GM12878 (cell line): ENCODE results near the gene KRTAP3-2. TPM values are rescaled to one million over a fixed set of nuclear protein-coding genes. Genes with fewer than 3 reads are reported as not detected.

Experiments used
- ATAC-seq: fragments of 200-7000 bp; cut with Tn5 transposase; 3 replicates; pipeline ENCODE4 v1.9.1; 2020; ENCODE audit warnings: mild to moderate bottlenecking, moderate library complexity
- BruUV-seq: library from RNA; stranded (reverse); fragments of 400-500 nt; replicated peaks from 2 replicates; lab custom pipeline; 2021; lab: Mats Ljungman, UMichigan
- CTCF ChIA-PET: fragments of 300-600 bp; sonication (Branson Sonifier 250); formaldehyde crosslinking; extraction: SDS; loops from one replicate; lab custom pipeline; 2021; ENCODE audit warnings: inconsistent platforms; lab: Yijun Ruan, JAX
- POLR2A ChIA-PET: fragments of 350-600 bp; formaldehyde crosslinking; extraction: SDS; loops from one replicate; lab custom pipeline; 2021; ENCODE audit warnings: inconsistent platforms; lab: Charles Lee
- RAD21 ChIA-PET: fragments of 300-600 bp; sonication (Branson Sonifier 250); formaldehyde crosslinking; loops from one replicate; lab custom pipeline; 2023; ENCODE audit warnings: antibody characterized with exemption; ENCODE audit not compliant: unreplicated experiment; lab: Charles Lee
- SMC1A ChIA-PET: fragments of 300-600 bp; sonication (Branson Sonifier 250); formaldehyde crosslinking; loops from one replicate; lab custom pipeline; 2023; ENCODE audit not compliant: unreplicated experiment, uncharacterized antibody; lab: Charles Lee
- DNase-seq: peaks from one replicate; pipeline ENCODE4 v3.0.0-alpha.2; 2011; ENCODE audit warnings: low read depth, low spot score
- FAIRE-seq: peaks from 3 replicates; lab custom pipeline; 2011; peaks lifted over from hg19 to GRCh38; lab: Jason Lieb, UNC
- H2AFZ ChIP-seq: 2 replicates; pipeline ENCODE4 v1.6.0; 2011; ENCODE audit warnings: low read depth, low read length, control low read depth; ENCODE audit not compliant: control insufficient read depth
- H3K27ac ChIP-seq: 2 replicates; pipeline ENCODE4 v1.5.1; 2011; ENCODE audit warnings: control low read depth; ENCODE audit not compliant: control insufficient read depth, insufficient read depth
- H3K27me3 ChIP-seq, 2 experiments: replicated peaks in 1 of 2; 2 replicates each; pipeline versions ENCODE4 v1.6.0 to v1.6.1; 2011; ENCODE audit warnings: low read length in 1 of 2; ENCODE audit not compliant: control insufficient read depth in 2 of 2, insufficient read depth in 2 of 2
- H3K36me3 ChIP-seq, 2 experiments: 2 replicates each; pipeline ENCODE4 v1.5.1; 2011; ENCODE audit warnings: low read length in 1 of 2; ENCODE audit not compliant: control insufficient read depth in 2 of 2, insufficient read depth in 2 of 2
- H3K4me1 ChIP-seq: 2 replicates; pipeline ENCODE4 v1.6.1; 2011; ENCODE audit warnings: mild to moderate bottlenecking, low read length, moderate library complexity, mixed read lengths; ENCODE audit not compliant: control insufficient read depth, insufficient read depth
- H3K4me2 ChIP-seq: 2 replicates; pipeline ENCODE4 v1.6.0; 2011; ENCODE audit warnings: control low read depth; ENCODE audit not compliant: control insufficient read depth, insufficient read depth
- H3K4me3 ChIP-seq: fragments of 200-600 bp; sonication (generic); 2 replicates; pipeline ENCODE4 v1.5.1; 2016
- H3K79me2 ChIP-seq: 2 replicates; pipeline ENCODE4 v1.6.0; 2011; ENCODE audit warnings: low read length; ENCODE audit not compliant: control insufficient read depth, insufficient read depth
- H3K9ac ChIP-seq: 2 replicates; pipeline ENCODE4 v1.8.0; 2011; ENCODE audit warnings: low read length, control low read depth, mixed read lengths; ENCODE audit not compliant: control insufficient read depth, insufficient read depth
- H3K9me3 ChIP-seq: replicated peaks from 3 replicates; pipeline ENCODE4 v1.5.1; 2011; ENCODE audit warnings: mild to moderate bottlenecking, low read length; ENCODE audit not compliant: control insufficient read depth, insufficient read depth
- H4K20me1 ChIP-seq: 2 replicates; pipeline ENCODE4 v1.6.0; 2011; ENCODE audit not compliant: control insufficient read depth, insufficient read depth
- CEBPZ ChIP-seq: fragments of 150-350 bp; IDR thresholded peaks from 2 replicates; pipeline ENCODE4 v1.6.1; 2016; ENCODE audit warnings: low read depth, low read length
- E4F1 ChIP-seq: fragments of 450-650 bp; IDR thresholded peaks from 2 replicates; pipeline ENCODE4 v1.6.1; 2018; ENCODE audit warnings: borderline replicate concordance, mild to moderate bottlenecking; ENCODE audit not compliant: partially characterized antibody
- ELK1 ChIP-seq: IDR thresholded peaks from 2 replicates; pipeline ENCODE4 v1.6.1; 2012; ENCODE audit warnings: low read depth, low read length, improper control_type of control experiment
- EZH2 ChIP-seq: IDR thresholded peaks from 2 replicates; pipeline ENCODE4 v1.6.1; 2012; ENCODE audit warnings: low read depth, mild to moderate bottlenecking, control low read depth, inconsistent platforms, low read length, borderline replicate concordance; ENCODE audit not compliant: control insufficient read depth
- MXI1 ChIP-seq: fragments of 150-350 bp; IDR thresholded peaks from 2 replicates; pipeline ENCODE4 v1.6.1; 2011; ENCODE audit warnings: low read depth, mild to moderate bottlenecking, inconsistent platforms, low read length, improper control_type of control experiment
- MYC ChIP-seq: IDR thresholded peaks from 2 replicates; pipeline ENCODE4 v1.6.1; 2011; ENCODE audit warnings: mild to moderate bottlenecking, low read length, moderate library complexity, inconsistent platforms; ENCODE audit not compliant: insufficient read depth, insufficient replicate concordance, insufficient read length, severe bottlenecking
- NFYB ChIP-seq: IDR thresholded peaks from 2 replicates; pipeline ENCODE4 v1.6.1; 2011; ENCODE audit warnings: low read depth, mild to moderate bottlenecking, low read length, improper control_type of control experiment, moderate library complexity; ENCODE audit not compliant: insufficient read depth
- NR2C2 ChIP-seq: IDR thresholded peaks from 2 replicates; pipeline ENCODE4 v1.6.1; 2011; ENCODE audit warnings: borderline replicate concordance, low read depth; ENCODE audit not compliant: control insufficient read depth, insufficient read length
- POLR2AphosphoS2 ChIP-seq: IDR thresholded peaks from 2 replicates; pipeline ENCODE4 v1.6.1; 2011; ENCODE audit warnings: low read depth, mild to moderate bottlenecking, low read length, improper control_type of control experiment, moderate library complexity
- RB1 ChIP-seq: fragments of 450-650 bp; formaldehyde crosslinking; IDR thresholded peaks from 2 replicates; pipeline ENCODE4 v1.6.1; 2017; ENCODE audit warnings: mild to moderate bottlenecking, borderline replicate concordance
- RUNX3 ChIP-seq: IDR thresholded peaks from 2 replicates; pipeline ENCODE4 v1.6.1; 2012; ENCODE audit warnings: low read length, inconsistent platforms
- SMC3 ChIP-seq: IDR thresholded peaks from 2 replicates; pipeline ENCODE4 v1.6.1; 2011; ENCODE audit warnings: low read length, improper control_type of control experiment, borderline replicate concordance
- SP1 ChIP-seq: IDR thresholded peaks from one replicate; pipeline ENCODE4 v1.6.1; 2011; ENCODE audit warnings: low read depth, low read length
- SUPT20H ChIP-seq: IDR thresholded peaks from 2 replicates; pipeline ENCODE4 v1.6.1; 2011; ENCODE audit warnings: low read depth, mild to moderate bottlenecking, low read length, moderate library complexity, borderline replicate concordance; ENCODE audit not compliant: control insufficient read depth
- TARDBP ChIP-seq: IDR thresholded peaks from 2 replicates; pipeline ENCODE4 v1.6.1; 2016; ENCODE audit warnings: borderline replicate concordance
- YBX1 ChIP-seq: fragments of 450-650 bp; IDR thresholded peaks from 2 replicates; pipeline ENCODE4 v1.6.1; 2016; ENCODE audit warnings: antibody characterized with exemption
- ZBED1 ChIP-seq: IDR thresholded peaks from 2 replicates; pipeline ENCODE4 v1.6.1; 2016; ENCODE audit warnings: borderline replicate concordance
- ZNF384 ChIP-seq: IDR thresholded peaks from 2 replicates; pipeline ENCODE4 v1.6.1; 2012; ENCODE audit warnings: low read depth, mild to moderate bottlenecking, low read length, improper control_type of control experiment, borderline replicate concordance
- in situ Hi-C: fragments of 300-500 bp; cut with MboI; formaldehyde crosslinking; loops from 9 replicates; pipeline ENCODE4 v1.14.3; 2018; ENCODE audit warnings: mixed read lengths
- intact Hi-C: fragments of 100-400 bp; cut with micrococcal nuclease; formaldehyde crosslinking; loops from one replicate; pipeline ENCODE4 v1.14.2; 2022; ENCODE audit not compliant: unreplicated experiment
- polyA plus RNA-seq, 11 experiments: library from polyadenylated mRNA; depleted of rRNA in 4 of 11; unstranded in 6 of 11; stranded (reverse) in 5 of 11; fragments of >200 nt; fragmentation: Nextera tagmentation in 4 of 11; fragmentation: Illumina TruSeq in 1 of 11; extraction: Ambion mirVana in 4 of 11; extraction: Trizol in 1 of 11; gene quantifications; 1 replicate in 1 of 11; 2 replicates in 10 of 11; pipeline versions ENCODE4 v1.2.1 to v1.2.3, GENCODE V29; 2011 to 2016; ENCODE audit warnings: inconsistent platforms in 2 of 11, missing spikeins in 2 of 11, low read depth in 1 of 11
- total RNA-seq, 4 experiments: library from RNA; depleted of rRNA in 3 of 4; stranded (reverse); fragments of >200 nt in 3 of 4; fragmentation: Illumina TruSeq in 1 of 4; extraction: Trizol in 1 of 4; gene quantifications; 2 replicates each; pipeline versions ENCODE4 v1.2.1 to v1.2.3, GENCODE V29; 2013 to 2021

The KRTAP3-2 gene
- total and polyA plus RNA-seq, 10 of the 15 experiments (the other 5 are each of a cell fraction or from before 2014, with no cell fraction given), result not detected

- no peak for TF ChIP-seq NR2C2
- TF ChIP-seq RUNX3, result no peak
- no peak for TF ChIP-seq SUPT20H
- no peak for TF ChIP-seq POLR2AphosphoS2
- TF ChIP-seq CEBPZ, result no peak
- TF ChIP-seq EZH2, result no peak
- TF ChIP-seq ZNF384, result no peak
- TF ChIP-seq ZBED1, result no peak
- TF ChIP-seq TARDBP, result no peak
Measured at GRCh38 chr17:40978575-40979151, 21.0 kb downstream of the KRTAP3-2 start (continued).

GRCh38 chr17:40975516-40975915, 24.2 kb downstream of the KRTAP3-2 start:
- no peak for DNase-seq
- H4K20me1 ChIP-seq, result no peaks in the 10 kb centered on the region
- in situ Hi-C loops, result no loop called here
- peaks cover 0 to 2% of the 10 kb centered on the region in 2 experiments; a peak in 1 of 4 replicates for H3K27me3 ChIP-seq
- no peak overlapping the region for H3K27ac ChIP-seq
- H3K4me2 ChIP-seq, result no peak overlapping the region
- ChIA-PET POLR2A (no interaction called here), CTCF (no interaction called here), SMC1A (no interaction called here), RAD21 (no interaction called here)
- no TSS peak for BruUV-seq
- ATAC-seq, result no peak
- H3K36me3 ChIP-seq, result no peaks in the 10 kb centered on the region
- no peaks in the 10 kb centered on the region for H3K4me1 ChIP-seq
- H3K9ac ChIP-seq, result no peak overlapping the region
- intact Hi-C loops, result no loop called here
- H3K4me3 ChIP-seq, result no peak overlapping the region
- H3K9me3 ChIP-seq, result no peaks in the 10 kb centered on the region
- no peak overlapping the region for H2AFZ ChIP-seq
- FAIRE-seq, result no peak
- H3K79me2 ChIP-seq, result no peaks in the 10 kb centered on the region
- TF ChIP-seq MYC (no peak), SMC3 (no peak), E4F1 (no peak), MXI1 (no peak), SP1 (no peak), NFYB (no peak), YBX1 (no peak), ELK1 (no peak), RB1 (no peak)
